Sigmoid colon (tissue), 7 donors: ENCODE measurements around the gene CHERP. TPM values are rescaled to one million over a fixed set of nuclear protein-coding genes. Genes with fewer than 3 reads are reported as not detected.

Source experiments
- DNase-seq: peaks from one replicate; pipeline ENCODE4 v3.0.0-alpha.2; 2019
- H3K27ac ChIP-seq, 4 donors: fragments of 200-600 bp; sonication (generic); one replicate each; pipeline ENCODE4 v1.5.1; 2016 to 2019; ENCODE audit warnings: mild to moderate bottlenecking in 1 of 4
- H3K27me3 ChIP-seq, 3 donors: fragments of 200-600 bp; sonication (generic); one replicate each; pipeline ENCODE4 v1.5.1; 2019; ENCODE audit warnings: mild to moderate bottlenecking in 1 of 3
- H3K36me3 ChIP-seq, 4 donors: fragments of 200-600 bp; sonication (generic); one replicate each; pipeline ENCODE4 v1.5.1; 2016 to 2019
- H3K4me1 ChIP-seq, 4 donors: fragments of 200-600 bp; sonication (generic); one replicate each; pipeline ENCODE4 v1.5.1; 2017 to 2019
- H3K4me3 ChIP-seq, 4 donors: fragments of 200-600 bp; sonication (generic); one replicate each; pipeline ENCODE4 v1.5.1; 2017 to 2019; ENCODE audit warnings: mild to moderate bottlenecking in 2 of 4, moderate library complexity in 1 of 4
- H3K9me3 ChIP-seq, 4 donors: fragments of 200-600 bp in 3 of 4; sonication (generic) in 3 of 4; one replicate each; pipeline versions ENCODE4 v1.5.1 to v1.6.1; 2013 to 2019
- EP300 ChIP-seq, 4 donors: sonication (generic); formaldehyde crosslinking; IDR thresholded peaks; one replicate each; pipeline ENCODE4 v1.6.1; 2017; ENCODE audit warnings: antibody characterized with exemption in 4 of 4
- POLR2A ChIP-seq, 2 donors: fragments of 450-650 bp; IDR thresholded peaks; one replicate each; pipeline ENCODE4 v1.6.1; 2016; ENCODE audit warnings: antibody characterized with exemption in 2 of 2, mild to moderate bottlenecking in 2 of 2, moderate library complexity in 2 of 2
- POLR2AphosphoS5 ChIP-seq, 4 donors: sonication (generic); formaldehyde crosslinking; IDR thresholded peaks; one replicate each; pipeline ENCODE4 v1.6.1; 2017; ENCODE audit warnings: antibody characterized with exemption in 4 of 4
- WGBS, 2 donors: extraction: QIAGEN DNeasy Blood & Tissue Kit; methylation state at CpG; one replicate each; pipeline ENCODE4 v1.1.7; 2013; 5-methylcytosine and 5-hydroxymethylcytosine counted together
- intact Hi-C: fragments of 100-400 bp; cut with DNase I; formaldehyde crosslinking; loops from one replicate; pipeline ENCODE4 v1.15.1; 2023
- polyA plus RNA-seq, 3 donors: library from polyadenylated mRNA; stranded (reverse); fragments of 200-250 nt; gene quantifications; one replicate each; pipeline ENCODE4 v1.2.3, GENCODE V29; 2013
- total RNA-seq, 4 donors: library from RNA; depleted of rRNA; stranded (reverse); fragments of >200 nt; gene quantifications; one replicate each; pipeline ENCODE4 v1.1.0, GENCODE V29; 2016
- TF ChIP-seq, protein P1 (sequence below), 4 experiments: fragments of 450-650 bp in 3 of 4; fragments of 200-600 bp in 1 of 4; IDR thresholded peaks; one replicate each; pipeline ENCODE4 v1.5.1; 2016 to 2019; ENCODE audit warnings: antibody characterized with exemption in 4 of 4, mild to moderate bottlenecking in 3 of 4, moderate library complexity in 2 of 4
- donor health status: healthy with polysubstance abuse.
- donor health status: Bipolar disorder and iron deficiency.
- donor health status: healthy.

CHERP gene
- total and polyA plus RNA-seq, 7 donors = 5.6 to 32.7 (median 8.6) TPM

DNA sequence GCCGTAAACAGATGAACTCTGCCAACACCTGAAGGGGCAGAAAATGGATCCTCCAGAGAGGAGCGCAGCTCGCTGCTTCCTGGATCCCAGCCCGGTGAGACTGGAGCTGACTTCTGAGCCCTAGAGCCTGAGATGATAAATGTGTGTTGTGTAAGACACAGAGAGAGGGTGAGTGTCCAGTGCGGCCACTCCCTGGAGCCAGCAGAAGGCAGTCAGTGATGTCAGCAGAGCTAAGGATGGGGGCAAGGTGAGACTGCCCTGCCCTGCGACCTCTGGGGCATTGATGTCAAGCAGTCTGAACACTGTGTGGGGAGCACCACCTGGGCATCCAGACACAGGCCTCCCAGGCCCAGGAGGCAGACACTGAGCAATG lies 39.7 kb upstream of the CHERP start:
- no peaks in the 10 kb centered on the region for H3K27me3 ChIP-seq
- TF ChIP-seq POLR2AphosphoS5 (IDR thresholded peaks at IDR 0.05) (no peak), POLR2A (IDR thresholded peaks at IDR 0.05) (no peak), EP300 (IDR thresholded peaks at IDR 0.05) (no peak)
- TF ChIP-seq, protein P1, sequence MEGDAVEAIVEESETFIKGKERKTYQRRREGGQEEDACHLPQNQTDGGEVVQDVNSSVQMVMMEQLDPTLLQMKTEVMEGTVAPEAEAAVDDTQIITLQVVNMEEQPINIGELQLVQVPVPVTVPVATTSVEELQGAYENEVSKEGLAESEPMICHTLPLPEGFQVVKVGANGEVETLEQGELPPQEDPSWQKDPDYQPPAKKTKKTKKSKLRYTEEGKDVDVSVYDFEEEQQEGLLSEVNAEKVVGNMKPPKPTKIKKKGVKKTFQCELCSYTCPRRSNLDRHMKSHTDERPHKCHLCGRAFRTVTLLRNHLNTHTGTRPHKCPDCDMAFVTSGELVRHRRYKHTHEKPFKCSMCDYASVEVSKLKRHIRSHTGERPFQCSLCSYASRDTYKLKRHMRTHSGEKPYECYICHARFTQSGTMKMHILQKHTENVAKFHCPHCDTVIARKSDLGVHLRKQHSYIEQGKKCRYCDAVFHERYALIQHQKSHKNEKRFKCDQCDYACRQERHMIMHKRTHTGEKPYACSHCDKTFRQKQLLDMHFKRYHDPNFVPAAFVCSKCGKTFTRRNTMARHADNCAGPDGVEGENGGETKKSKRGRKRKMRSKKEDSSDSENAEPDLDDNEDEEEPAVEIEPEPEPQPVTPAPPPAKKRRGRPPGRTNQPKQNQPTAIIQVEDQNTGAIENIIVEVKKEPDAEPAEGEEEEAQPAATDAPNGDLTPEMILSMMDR (IDR thresholded peaks at IDR 0.05) = no peak
- peaks cover 4 to 32% (median 7%) of the 10 kb centered on the region in 4 donors for H3K36me3 ChIP-seq
- H3K4me3 ChIP-seq = no peak overlapping the region
- intact Hi-C loops = no loop called here
- no peak for DNase-seq
- H3K9me3 ChIP-seq = no peaks in the 10 kb centered on the region
- H3K4me1 ChIP-seq = peaks cover 0 to 56% (median 48%) of the 10 kb centered on the region in 4 donors
- H3K27ac ChIP-seq = no peak overlapping the region
- WGBS, 2 donors = 89 to 90% methylated on average over 6 of the region's 6 CpGs

DNA sequence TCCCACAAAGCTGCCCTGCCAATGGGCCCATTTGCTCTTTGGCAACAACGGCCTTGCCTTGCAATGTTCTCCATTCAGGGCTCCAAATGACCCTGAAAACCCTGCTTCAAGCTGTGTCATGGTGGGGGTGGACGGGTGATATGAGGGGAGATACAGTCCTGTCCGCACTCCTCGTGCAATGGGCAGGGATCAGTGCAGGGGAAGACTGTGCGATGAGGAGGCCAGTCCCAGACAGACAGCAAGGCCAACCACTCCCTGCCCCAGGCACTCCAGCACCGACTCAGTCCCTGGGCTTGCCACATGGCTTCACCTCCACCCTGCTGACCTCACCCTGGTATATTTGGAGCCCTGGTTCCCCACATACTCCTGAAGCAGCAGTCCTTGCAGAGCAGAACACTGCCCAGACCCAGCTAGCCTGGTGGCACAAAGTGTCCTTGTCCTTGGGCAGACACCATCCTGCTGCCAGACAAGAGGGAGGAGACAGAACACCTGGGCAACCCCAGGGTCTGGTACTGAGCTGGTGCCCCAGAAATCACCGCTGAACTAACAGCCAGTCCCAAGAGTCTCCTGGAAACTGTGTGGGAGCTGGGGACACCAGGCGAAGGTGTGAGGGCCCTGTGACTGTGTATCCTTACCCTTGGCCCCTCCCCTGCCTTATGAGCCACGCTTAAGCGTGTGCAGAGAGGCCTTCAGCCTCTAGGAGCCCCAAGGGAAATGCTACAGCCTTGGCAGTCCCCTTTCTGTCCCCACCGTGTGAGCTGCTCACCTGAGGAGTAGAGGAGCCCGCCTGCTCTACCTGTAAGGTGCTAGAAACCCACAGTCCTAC lies 39.1 kb upstream of the CHERP start:
- TF ChIP-seq POLR2A (IDR thresholded peaks at IDR 0.05) = no peak
- TF ChIP-seq, protein P1 (IDR thresholded peaks at IDR 0.05) = no peak
- TF ChIP-seq POLR2AphosphoS5 (IDR thresholded peaks at IDR 0.05) = no peak
- no peak for TF ChIP-seq EP300 (IDR thresholded peaks at IDR 0.05)
- Histone ChIP-seq H3K4me3 (no peak overlapping the region), H3K27me3 (no peaks in the 10 kb centered on the region), H3K9me3 (no peaks in the 10 kb centered on the region), H3K27ac (peak overlapping the region in 1 of 4 donors; percentile 32), H3K36me3 (peaks cover 9 to 38% (median 13%) of the 10 kb centered on the region in 4 donors), H3K4me1 (peaks cover 0 to 50% (median 42%) of the 10 kb centered on the region in 4 donors)
- intact Hi-C loops = no loop called here
- WGBS, 2 donors = 79 to 87% methylated on average over 12 of the region's 12 CpGs
- no peak for DNase-seq

DNA sequence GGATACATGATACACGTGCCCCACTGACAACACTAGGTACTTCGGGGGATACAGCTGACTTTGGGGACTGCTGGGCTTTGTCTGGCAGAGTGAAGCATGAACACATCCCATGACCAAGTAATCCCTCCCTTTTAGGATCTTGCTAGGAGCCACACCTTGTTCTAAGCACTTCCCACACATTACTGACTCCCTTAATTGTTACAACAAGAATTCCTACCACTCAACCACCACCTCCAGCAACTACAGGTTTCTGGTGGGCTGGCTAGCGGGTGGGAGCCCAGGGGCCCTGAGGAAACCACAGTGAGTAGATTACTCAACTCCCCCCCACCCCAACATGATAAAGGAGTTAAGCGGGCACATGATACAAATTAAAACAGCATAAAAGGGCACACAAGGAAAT lies 37.1 kb upstream of the CHERP start:
- H3K27ac ChIP-seq = no peak overlapping the region
- no peak for TF ChIP-seq EP300 (IDR thresholded peaks at IDR 0.05)
- TF ChIP-seq, protein P1 (IDR thresholded peaks at IDR 0.05) = no peak
- TF ChIP-seq POLR2A (IDR thresholded peaks at IDR 0.05) = no peak
- H3K9me3 ChIP-seq = no peaks in the 10 kb centered on the region
- no peaks in the 10 kb centered on the region for H3K27me3 ChIP-seq
- intact Hi-C loops = no loop called here
- no peak for DNase-seq
- 83 to 85% methylated on average over 4 of the region's 4 CpGs for WGBS, 2 donors
- peaks cover 0 to 35% (median 35%) of the 10 kb centered on the region in 4 donors for H3K4me1 ChIP-seq
- H3K36me3 ChIP-seq = peaks cover 9 to 52% (median 23%) of the 10 kb centered on the region in 4 donors
- H3K4me3 ChIP-seq = no peak overlapping the region

DNA sequence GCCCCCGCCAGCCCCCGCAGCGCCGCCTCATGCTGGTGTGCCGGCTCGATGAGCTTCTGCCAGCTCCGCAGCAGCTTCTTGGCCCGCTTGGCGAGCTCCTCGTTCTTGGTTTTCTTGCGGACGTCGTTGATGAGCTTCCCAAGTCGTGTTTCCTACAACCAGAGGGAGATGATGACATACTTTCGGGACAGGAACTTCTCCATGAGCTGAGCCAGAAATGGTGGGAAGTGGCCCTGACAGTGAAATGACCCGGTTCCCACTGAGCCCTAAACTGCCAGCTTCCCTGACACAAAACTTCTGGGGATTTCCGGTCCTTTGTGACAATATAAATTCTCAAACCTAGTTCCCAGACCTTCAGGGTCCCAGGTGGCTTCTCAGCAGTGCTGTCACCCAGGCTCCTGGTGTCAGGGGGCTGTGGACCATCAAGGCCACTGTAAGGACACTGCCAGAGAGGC lies 35.3 kb upstream of the CHERP start:
- H3K4me3 ChIP-seq = no peak overlapping the region
- H3K36me3 ChIP-seq = peaks cover 9 to 52% (median 24%) of the 10 kb centered on the region in 4 donors
- H3K27me3 ChIP-seq = no peaks in the 10 kb centered on the region
- 88 to 91% methylated on average over 17 of the region's 17 CpGs for WGBS, 2 donors
- TF ChIP-seq, protein P1 (IDR thresholded peaks at IDR 0.05) = no peak
- TF ChIP-seq EP300 (IDR thresholded peaks at IDR 0.05) (no peak), POLR2AphosphoS5 (IDR thresholded peaks at IDR 0.05) (no peak), POLR2A (IDR thresholded peaks at IDR 0.05) (no peak)
- no peaks in the 10 kb centered on the region for H3K9me3 ChIP-seq
- no peak for DNase-seq
- peaks cover 0 to 33% (median 33%) of the 10 kb centered on the region in 4 donors for H3K4me1 ChIP-seq
- H3K27ac ChIP-seq = peak overlapping the region in 1 of 4 donors; percentile 5
- intact Hi-C loops = no loop called here
